Measurements from ENCODE around the gene GAS2L3.
"Not testable (repeated sequence)": the region's sequence is repeated elsewhere in the genome, so short reads cannot be mapped to it uniquely, and the experiment has no call there.

Gene GAS2L3

GRCh38 chr12:100539202-100539601 lies 34.3 kb upstream of the GAS2L3 start:
- DNase-seq (ENCODE audit: low spot score) = no peak
- Histone ChIP-seq H3K4me3 (no peak overlapping the region), H3K27ac (no peak overlapping the region)
- TF ChIP-seq CTCF (IDR thresholded peaks at IDR 0.05) = no peak

GRCh38 chr12:100544165-100544564 lies 29.3 kb upstream of the GAS2L3 start:
- Histone ChIP-seq H3K27ac (no peak overlapping the region), H3K4me3 (no peak overlapping the region)
- DNase-seq (ENCODE audit: low spot score) = no peak
- no peak for TF ChIP-seq CTCF (IDR thresholded peaks at IDR 0.05)

GRCh38 chr12:100545092-100545491 lies 28.4 kb upstream of the GAS2L3 start:
- no peak for TF ChIP-seq CTCF (IDR thresholded peaks at IDR 0.05)
- DNase-seq (ENCODE audit: low spot score) = no peak
- Histone ChIP-seq H3K4me3 (no peak overlapping the region), H3K27ac (no peak overlapping the region)

GRCh38 chr12:100553936-100554335 lies 19.5 kb upstream of the GAS2L3 start:
- Histone ChIP-seq H3K4me3 (no peak overlapping the region), H3K27ac (no peak overlapping the region)
- no peak for TF ChIP-seq CTCF (IDR thresholded peaks at IDR 0.05)
- DNase-seq (ENCODE audit: low spot score) = no peak

- H3K27ac ChIP-seq = no peak overlapping the region
- peak; percentile 38 for TF ChIP-seq CTCF (IDR thresholded peaks at IDR 0.05)
- DNase-seq (ENCODE audit: low spot score) = no peak
- H3K4me3 ChIP-seq = no peak overlapping the region
Measured at GRCh38 chr12:100554608-100555077, 18.8 kb upstream of the GAS2L3 start.

- DNase-seq (ENCODE audit: low spot score) = no peak
- TF ChIP-seq CTCF (IDR thresholded peaks at IDR 0.05) = no peak
- H3K4me3 ChIP-seq = no peak overlapping the region
- no peak overlapping the region for H3K27ac ChIP-seq
Measured at GRCh38 chr12:100555722-100556121, 17.8 kb upstream of the GAS2L3 start.

GRCh38 chr12:100557357-100557756 lies 16.1 kb upstream of the GAS2L3 start:
- Histone ChIP-seq H3K27ac (no peak overlapping the region), H3K4me3 (no peak overlapping the region)
- no peak for DNase-seq (ENCODE audit: low spot score)
- no peak for TF ChIP-seq CTCF (IDR thresholded peaks at IDR 0.05)

- DNase-seq (ENCODE audit: low spot score); H3K4me3 ChIP-seq; H3K27ac ChIP-seq: not testable (repeated sequence)
Measured at GRCh38 chr12:100559261-100559660, 14.2 kb upstream of the GAS2L3 start.

All from coronary artery (tissue), 2 donors.